NCI-H82 (cell line): Measurements from ENCODE around the gene ZNF80.
"Not testable (repeated sequence)": the region's sequence is repeated elsewhere in the genome, so short reads cannot be mapped to it uniquely, and the experiment has no call there.

ENCODE experiments used
- DNase-seq: peaks from one replicate; lab custom pipeline; 2025; lab: John Stamatoyannopoulos, UW

Gene ZNF80

DNA sequence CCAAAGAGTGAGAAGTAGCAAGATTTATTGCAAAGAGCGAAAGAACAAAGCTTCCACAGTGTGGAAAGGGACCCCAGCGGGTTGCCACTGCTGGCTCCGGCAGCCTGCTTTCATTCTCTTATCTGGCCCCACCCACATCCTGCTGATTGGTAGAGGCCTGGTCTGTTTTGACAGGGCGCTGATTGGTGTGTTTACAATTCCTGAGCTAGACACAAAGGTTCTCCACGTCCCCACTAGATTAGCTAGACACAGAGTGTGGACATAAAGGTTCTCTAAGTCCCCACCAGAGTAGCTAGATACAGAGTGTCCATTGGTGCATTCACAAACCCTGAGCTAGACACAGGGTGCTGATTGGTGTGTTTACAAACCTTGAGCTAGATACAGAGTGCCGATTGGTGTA is at the start of gene ZNF80:
Gene ZNF80 (minus strand): TSS at position 101 of the 400 bp plus-strand sequence. CDS start 504 bp downstream, outside the sequence.
- DNase-seq: not testable (repeated sequence)

GRCh38 chr3:114286266-114286665 is 48.9 kb upstream of the ZNF80 start:
- DNase-seq: no peak

DNA sequence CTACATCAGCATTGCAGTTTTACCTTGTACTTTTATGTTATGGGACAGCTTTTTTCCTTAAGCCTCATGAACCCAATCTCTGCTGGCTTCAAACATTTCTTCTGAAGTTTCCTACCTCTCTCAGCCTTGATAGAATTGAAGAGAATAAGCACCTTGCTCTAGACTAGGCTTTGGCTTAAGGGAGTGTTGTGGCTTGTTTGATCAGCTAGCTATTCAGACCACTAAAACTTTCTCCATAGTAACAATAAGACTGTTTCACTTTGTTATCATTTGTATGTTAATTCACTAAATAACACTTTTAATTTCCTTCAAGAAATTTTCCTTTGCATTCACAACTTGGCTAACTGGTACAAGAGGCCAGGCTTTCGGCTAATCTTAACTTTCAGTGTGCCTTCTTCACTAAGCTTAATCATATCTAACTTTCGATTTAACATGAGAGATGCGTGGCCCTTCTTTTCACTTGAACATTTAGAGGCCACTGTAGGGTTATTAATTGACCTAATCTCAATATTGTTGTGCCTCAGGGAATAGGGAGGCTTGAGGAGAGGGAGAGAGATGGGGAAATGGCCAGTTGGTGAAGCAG is 48.4 kb upstream of the ZNF80 start:
- DNase-seq: no peak

DNA sequence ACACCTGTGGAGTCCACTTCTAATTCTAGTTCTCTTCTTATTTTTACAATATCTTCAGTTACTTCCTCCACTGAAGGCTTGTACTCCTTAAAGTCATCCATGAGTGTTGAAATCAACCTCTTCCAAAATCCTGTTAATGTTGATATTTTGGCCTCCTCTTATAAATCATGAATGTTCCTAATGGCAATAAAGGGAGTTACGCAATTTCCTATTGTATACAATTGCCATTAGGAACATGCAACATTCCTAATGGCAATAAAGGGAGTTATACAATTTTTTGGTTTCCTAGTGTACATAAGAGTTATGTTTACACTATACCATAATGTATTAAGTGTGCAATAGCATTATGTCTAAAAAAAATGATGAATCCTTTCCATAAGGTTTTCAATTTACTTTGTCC is 47.3 kb upstream of the ZNF80 start:
- no peak for DNase-seq

GRCh38 chr3:114276856-114277255 is 39.5 kb upstream of the ZNF80 start:
- not testable (repeated sequence) for DNase-seq

DNA sequence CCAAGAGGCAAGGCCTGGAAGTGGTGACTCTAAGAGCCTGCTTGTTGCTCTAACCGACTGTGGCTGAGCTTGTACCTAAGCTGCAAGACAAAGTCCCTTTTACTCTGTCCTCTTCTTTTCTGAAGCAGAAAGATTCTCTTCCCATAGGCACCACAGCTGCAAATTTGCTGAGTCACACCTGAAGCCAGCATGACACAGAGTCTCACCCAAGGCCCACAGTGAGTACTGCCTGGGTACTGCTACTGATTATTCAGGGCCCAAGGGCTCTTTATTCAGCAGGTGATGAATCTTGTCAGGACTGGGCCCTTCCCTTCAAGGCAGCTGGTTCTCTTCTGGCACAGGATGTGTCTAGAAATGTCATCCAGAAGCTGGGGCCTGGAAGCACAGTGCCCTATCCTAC is 37.6 kb upstream of the ZNF80 start:
- no peak for DNase-seq

- DNase-seq: no peak
Measured at GRCh38 chr3:114272271-114272670, 34.9 kb upstream of the ZNF80 start.

GRCh38 chr3:114270019-114270418 is 32.6 kb upstream of the ZNF80 start:
- DNase-seq: no peak

DNA sequence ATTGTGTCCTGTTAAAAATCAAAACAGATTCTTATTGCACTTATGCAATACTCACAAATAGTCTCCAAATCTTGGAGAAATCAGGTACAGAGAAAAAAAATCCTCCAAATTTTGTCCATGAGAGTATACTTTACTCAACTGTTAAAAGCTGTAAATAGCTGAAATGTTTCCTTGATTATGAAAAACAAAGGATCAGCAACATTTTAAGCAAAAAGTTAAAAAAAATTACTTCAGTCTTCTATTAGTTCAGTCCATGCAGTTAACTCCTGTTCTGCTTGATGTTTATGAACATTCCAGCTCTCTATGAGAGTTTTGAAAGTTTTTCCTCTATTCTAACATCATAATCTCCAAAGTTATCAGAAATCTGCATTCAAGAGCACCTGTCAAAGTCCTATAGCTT is 22.8 kb upstream of the ZNF80 start:
- no peak for DNase-seq

GRCh38 chr3:114259566-114259965 is 22.2 kb upstream of the ZNF80 start:
- DNase-seq: no peak

GRCh38 chr3:114253505-114253904 is 16.1 kb upstream of the ZNF80 start:
- no peak for DNase-seq

DNA sequence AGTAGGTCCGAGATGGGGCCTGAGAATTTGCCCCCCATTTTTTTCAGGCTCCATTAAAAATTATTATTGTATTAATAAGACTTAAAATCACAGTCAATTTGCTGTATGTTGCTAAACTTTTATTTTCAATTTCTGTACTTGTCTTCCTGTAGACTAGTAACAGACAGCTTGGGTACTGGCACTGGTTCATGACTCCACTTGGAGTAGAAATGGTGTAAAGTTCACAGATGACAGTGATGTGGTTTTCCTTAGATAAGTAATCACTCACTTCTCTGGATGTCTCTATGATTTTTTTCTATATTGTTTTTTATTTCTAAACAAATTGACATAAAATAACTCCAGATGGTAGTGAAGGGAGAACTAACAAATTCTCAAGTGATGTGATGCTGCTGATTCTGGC is 15.6 kb upstream of the ZNF80 start:
- no peak for DNase-seq

- DNase-seq: no peak
Measured at GRCh38 chr3:114242947-114243346, 5.6 kb upstream of the ZNF80 start.

- no peak for DNase-seq
Measured at GRCh38 chr3:114241262-114241661, 3.9 kb upstream of the ZNF80 start.

- not testable (repeated sequence) for DNase-seq
Measured at GRCh38 chr3:114238146-114238785, 888 bp upstream of the ZNF80 start.

DNA sequence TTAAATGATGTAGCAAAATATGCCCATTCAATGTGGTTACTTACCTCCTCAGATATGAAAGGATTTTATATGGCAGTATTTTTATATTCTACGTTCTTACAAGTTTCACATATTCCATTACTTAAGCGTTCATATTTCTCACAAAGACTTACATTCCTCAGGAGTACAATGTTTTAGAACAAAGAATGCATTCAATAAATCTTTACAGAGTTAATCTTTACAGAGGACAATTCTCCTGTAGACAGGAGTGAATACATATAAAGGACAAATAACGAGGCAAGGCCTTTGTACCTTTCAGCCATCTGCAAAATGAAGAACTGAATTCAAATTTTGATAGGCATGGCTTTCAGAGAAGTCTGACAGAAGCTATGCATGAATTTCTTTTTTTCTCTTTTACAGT is 1.9 kb downstream of the ZNF80 start:
- DNase-seq: no peak

GRCh38 chr3:114234745-114235144 is 2.6 kb downstream of the ZNF80 start:
- no peak for DNase-seq

DNA sequence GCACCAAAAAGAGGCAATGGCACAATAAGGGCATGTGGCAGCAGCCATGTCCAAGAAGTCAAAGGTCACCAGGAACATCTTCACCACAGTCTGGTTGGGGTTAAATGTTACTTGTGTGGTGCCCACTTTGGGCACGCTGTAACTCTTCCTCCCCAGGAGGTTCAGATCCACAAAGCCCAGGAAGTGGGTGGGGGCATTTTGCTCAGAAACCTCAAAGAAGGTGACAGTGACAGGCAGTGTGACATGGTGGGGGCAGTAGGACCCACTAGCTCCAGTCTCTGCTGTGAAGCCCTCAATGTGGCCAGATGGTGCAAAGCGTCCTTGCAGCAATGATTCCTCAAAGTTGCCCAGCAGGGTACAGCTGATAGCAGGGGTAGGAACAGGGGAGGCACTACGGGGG is 5.8 kb downstream of the ZNF80 start:
- DNase-seq: no peak

DNA sequence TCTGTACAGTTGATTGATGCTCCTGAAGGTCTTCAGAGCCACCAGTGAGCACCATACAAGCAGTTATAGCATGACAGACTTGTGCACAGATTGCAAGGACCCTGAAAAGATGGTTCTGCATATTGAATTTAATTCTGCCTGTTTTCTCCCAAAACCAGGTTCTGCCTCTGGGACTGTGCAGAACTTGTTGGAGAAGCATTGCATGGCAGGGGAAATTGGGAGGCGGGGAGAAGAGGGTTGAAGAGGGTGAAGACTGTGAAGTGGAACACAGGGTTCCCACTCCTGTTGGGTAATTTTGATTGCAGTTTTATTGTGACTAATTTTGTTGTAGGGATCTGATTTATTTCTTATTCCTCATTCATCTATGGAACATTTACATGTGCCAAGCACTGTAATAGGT is 10.3 kb downstream of the ZNF80 start:
- DNase-seq: no peak

DNA sequence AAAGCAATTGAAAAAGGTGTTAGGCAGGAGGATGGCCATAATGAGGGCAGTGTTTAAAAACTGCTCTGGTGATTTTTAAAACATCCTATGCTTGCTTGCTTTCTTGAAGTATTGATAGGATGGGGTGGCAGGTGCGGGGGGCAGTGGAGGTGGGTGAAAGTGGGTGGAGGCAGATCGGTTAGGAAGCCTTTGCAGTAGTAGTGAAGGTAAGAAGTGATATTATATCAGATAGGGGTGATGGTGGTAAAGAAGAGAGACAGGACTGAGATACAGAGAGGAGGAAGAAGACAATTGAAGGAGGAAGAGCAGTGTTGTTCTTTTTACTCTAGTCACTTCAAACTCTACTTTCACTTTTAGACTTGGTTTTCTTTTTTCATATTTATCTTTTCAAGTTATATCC is 11.1 kb downstream of the ZNF80 start:
- no peak for DNase-seq

- DNase-seq: no peak
Measured at GRCh38 chr3:114223143-114223542, 14.2 kb downstream of the ZNF80 start.

GRCh38 chr3:114221881-114222264 is 15.5 kb downstream of the ZNF80 start:
- DNase-seq: no peak

GRCh38 chr3:114221165-114221880 is 16.1 kb downstream of the ZNF80 start:
- no peak for DNase-seq

DNA sequence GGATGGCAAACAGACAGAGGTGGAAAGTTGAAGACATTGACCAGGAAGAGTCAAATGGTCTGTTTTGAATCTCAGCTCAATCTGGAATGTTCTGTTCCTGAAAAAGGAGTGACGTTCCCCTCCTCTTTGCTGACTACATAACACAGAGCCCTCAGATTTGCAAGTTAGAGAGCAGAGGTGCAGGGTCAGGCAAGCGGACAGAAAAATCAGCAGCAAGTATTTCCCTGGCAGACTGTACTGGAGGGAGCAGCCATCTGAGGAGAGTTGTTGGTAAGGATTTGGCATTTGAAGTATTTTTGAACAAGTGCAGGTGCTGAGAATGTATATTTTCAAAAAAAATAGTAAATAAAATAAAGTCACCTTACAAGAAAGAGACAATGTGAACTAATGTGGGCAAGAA is 17.6 kb downstream of the ZNF80 start:
- no peak for DNase-seq
